H1 (cell line): Measurements from ENCODE around the gene MGAT5. TPM values are rescaled to one million over a fixed set of nuclear protein-coding genes. Genes with fewer than 3 reads are reported as not detected.

Experiments used
- CTCF ChIA-PET: fragments of 300-600 bp; sonication (Branson Sonifier 250); formaldehyde crosslinking; loops from one replicate; lab custom pipeline; 2021; ENCODE audit not compliant: partially characterized antibody; lab: Charles Lee
- POLR2A ChIA-PET: fragments of 300-600 bp; sonication (Branson Sonifier 250); formaldehyde crosslinking; loops from one replicate; lab custom pipeline; 2021; ENCODE audit warnings: inconsistent platforms; ENCODE audit not compliant: partially characterized antibody; lab: Charles Lee
- DNase-seq, 2 experiments: peaks; one replicate each; pipeline versions ENCODE4 v3.0.0 to v3.0.0-alpha.2; 2010 to 2022; ENCODE audit warnings: low spot score in 2 of 2, low read depth in 1 of 2, mixed read lengths in 1 of 2
- FAIRE-seq: peaks from 2 replicates; lab custom pipeline; 2011; peaks lifted over from hg19 to GRCh38; lab: Jason Lieb, UNC
- H2AFZ ChIP-seq: 2 replicates; pipeline ENCODE4 v1.8.1; 2012; ENCODE audit warnings: low read length, inconsistent platforms
- H2AK5ac ChIP-seq: 2 replicates; pipeline ENCODE4 v1.6.1; 2013; ENCODE audit warnings: low read depth, low read length
- H2BK120ac ChIP-seq: replicated peaks from 2 replicates; pipeline ENCODE3; 2013; ENCODE audit warnings: low read depth, low read length, inconsistent platforms
- H2BK12ac ChIP-seq: 2 replicates; pipeline ENCODE4 v1.6.1; 2013; ENCODE audit warnings: low read depth, low read length
- H2BK15ac ChIP-seq: 2 replicates; pipeline ENCODE4 v1.6.1; 2013; ENCODE audit warnings: low read length
- H2BK20ac ChIP-seq: 2 replicates; pipeline ENCODE4 v1.6.1; 2013; ENCODE audit warnings: low read length
- H2BK5ac ChIP-seq: 2 replicates; pipeline ENCODE4 v1.6.1; 2013; ENCODE audit warnings: low read depth, low read length
- H3K14ac ChIP-seq: 2 replicates; pipeline ENCODE4 v1.6.1; 2013; ENCODE audit warnings: inconsistent platforms; ENCODE audit not compliant: insufficient read length
- H3K18ac ChIP-seq: 2 replicates; pipeline ENCODE4 v1.6.1; 2013; ENCODE audit warnings: low read length; ENCODE audit errors: extremely low read depth
- H3K23ac ChIP-seq: 2 replicates; pipeline ENCODE4 v1.6.1; 2013; ENCODE audit warnings: inconsistent platforms; ENCODE audit not compliant: insufficient read length
- H3K23me2 ChIP-seq: 2 replicates; pipeline ENCODE4 v1.6.1; 2013; ENCODE audit warnings: low read depth, low read length
- H3K27ac ChIP-seq: 2 replicates; pipeline ENCODE4 v1.6.1; 2011; ENCODE audit warnings: low read depth, low read length, inconsistent platforms
- H3K27me3 ChIP-seq, 4 experiments: replicated peaks in 1 of 4; 1 replicate in 1 of 4; 2 replicates in 3 of 4; pipeline versions ENCODE4 v1.6.1 to v1.8.1; 2011 to 2013; ENCODE audit warnings: low read length in 3 of 4, mild to moderate bottlenecking in 3 of 4, inconsistent platforms in 2 of 4, mixed read lengths in 2 of 4, moderate library complexity in 1 of 4; ENCODE audit not compliant: control insufficient read depth in 3 of 4, insufficient read depth in 3 of 4; ENCODE audit errors: extremely low read depth in 1 of 4
- H3K36me3 ChIP-seq, 4 experiments: 2 replicates each; pipeline versions ENCODE4 v1.6.1 to v1.8.1; 2011 to 2013; ENCODE audit warnings: mild to moderate bottlenecking in 4 of 4, low read length in 3 of 4, moderate library complexity in 2 of 4, control low read depth in 1 of 4, inconsistent platforms in 1 of 4; ENCODE audit not compliant: insufficient read depth in 4 of 4, control insufficient read depth in 2 of 4
- H3K4ac ChIP-seq: replicated peaks from 2 replicates; pipeline ENCODE3; 2013; ENCODE audit warnings: low read length, low read depth, mixed read lengths, inconsistent platforms; ENCODE audit not compliant: insufficient read length
- H3K4me1 ChIP-seq, 4 experiments: replicated peaks in 1 of 4; 1 replicate in 1 of 4; 2 replicates in 3 of 4; pipeline versions ENCODE4 v1.6.1 to v1.8.1; 2011 to 2013; ENCODE audit warnings: low read length in 3 of 4, inconsistent platforms in 2 of 4, mixed read lengths in 1 of 4; ENCODE audit not compliant: insufficient read depth in 4 of 4, control insufficient read depth in 3 of 4
- H3K4me2 ChIP-seq, 2 experiments: 2 replicates each; pipeline versions ENCODE4 v1.6.1 to v1.8.1; 2011 to 2013; ENCODE audit warnings: low read depth in 2 of 2, low read length in 2 of 2, control low read depth in 1 of 2, inconsistent platforms in 1 of 2, mild to moderate bottlenecking in 1 of 2; ENCODE audit not compliant: insufficient read depth in 1 of 2
- H3K4me3 ChIP-seq, 4 experiments: fragments of 200-600, 300-600 bp in 1 of 4; sonication (generic), shearing (Covaris generic), sonication (Bioruptor Twin) in 1 of 4; 2 replicates each; pipeline versions ENCODE4 v1.5.1 to v1.8.1; 2011 to 2016; ENCODE audit warnings: low read length in 4 of 4, low read depth in 3 of 4, control low read depth in 2 of 4, inconsistent platforms in 2 of 4, mild to moderate bottlenecking in 2 of 4, mixed read lengths in 1 of 4, moderate library complexity in 1 of 4; ENCODE audit not compliant: insufficient read depth in 2 of 4; ENCODE audit errors: extremely low read depth in 1 of 4
- H3K56ac ChIP-seq: replicated peaks from 2 replicates; pipeline ENCODE3; 2013; ENCODE audit warnings: low read depth, mild to moderate bottlenecking, mixed read lengths, low read length, inconsistent platforms; ENCODE audit not compliant: insufficient read length
- H3K79me1 ChIP-seq: 2 replicates; pipeline ENCODE4 v1.6.1; 2013; ENCODE audit warnings: low read depth, low read length, control low read depth
- H3K79me2 ChIP-seq, 2 experiments: 2 replicates each; pipeline versions ENCODE4 v1.6.1 to v1.8.1; 2012 to 2013; ENCODE audit warnings: low read length in 2 of 2, mild to moderate bottlenecking in 2 of 2, inconsistent platforms in 1 of 2; ENCODE audit not compliant: insufficient read depth in 2 of 2, control insufficient read depth in 1 of 2
- H3K9ac ChIP-seq, 4 experiments: replicated peaks in 1 of 4; 1 replicate in 1 of 4; 2 replicates in 3 of 4; pipeline versions ENCODE4 v1.6.1 to v1.8.1; 2011 to 2013; ENCODE audit warnings: low read depth in 3 of 4, low read length in 3 of 4, control low read depth in 2 of 4, mild to moderate bottlenecking in 2 of 4, moderate library complexity in 2 of 4, inconsistent platforms in 1 of 4; ENCODE audit errors: extremely low read depth in 1 of 4
- H3K9me3 ChIP-seq, 2 experiments: 2 replicates each; pipeline versions ENCODE4 v1.6.1 to v1.8.1; 2012 to 2013; ENCODE audit warnings: mild to moderate bottlenecking in 2 of 2, moderate library complexity in 2 of 2, control low read depth in 1 of 2, inconsistent platforms in 1 of 2, low read depth in 1 of 2, low read length in 1 of 2, mixed read lengths in 1 of 2; ENCODE audit not compliant: insufficient read depth in 2 of 2
- H4K20me1 ChIP-seq, 2 experiments: replicated peaks in 1 of 2; 2 replicates each; pipeline versions ENCODE3 to v1.8.1; 2011 to 2013; ENCODE audit warnings: inconsistent platforms in 2 of 2, low read length in 2 of 2, mild to moderate bottlenecking in 1 of 2; ENCODE audit not compliant: insufficient read depth in 2 of 2, control insufficient read depth in 1 of 2
- H4K5ac ChIP-seq: 2 replicates; pipeline ENCODE4 v1.6.1; 2013; ENCODE audit warnings: low read length, low read depth, mixed read lengths, inconsistent platforms; ENCODE audit not compliant: insufficient read length
- H4K8ac ChIP-seq: 2 replicates; pipeline ENCODE4 v1.8.0; 2013; ENCODE audit warnings: mild to moderate bottlenecking, moderate library complexity, low read length, inconsistent platforms; ENCODE audit not compliant: insufficient read depth; ENCODE audit errors: extremely low read depth
- H4K91ac ChIP-seq: replicated peaks from 2 replicates; pipeline ENCODE3; 2013; ENCODE audit warnings: low read length, mixed read lengths, inconsistent platforms; ENCODE audit not compliant: insufficient read length
- CTCF ChIP-seq, 3 experiments: IDR thresholded peaks; 1 replicate in 2 of 3; 2 replicates in 1 of 3; pipeline versions ENCODE4 v1.5.1 to v1.6.1; 2011; ENCODE audit warnings: low read length in 3 of 3, mild to moderate bottlenecking in 3 of 3, inconsistent platforms in 2 of 3, low read depth in 1 of 3, moderate library complexity in 1 of 3; ENCODE audit not compliant: insufficient read depth in 1 of 3; ENCODE audit errors: control extremely low read depth in 1 of 3
- FOSL1 ChIP-seq: IDR thresholded peaks from 2 replicates; pipeline ENCODE4 v1.6.1; 2011; ENCODE audit warnings: mild to moderate bottlenecking, low read depth, low read length, moderate library complexity; ENCODE audit not compliant: insufficient read depth
- MAFK ChIP-seq: IDR thresholded peaks from 2 replicates; pipeline ENCODE4 v1.6.1; 2012; ENCODE audit warnings: low read depth, mild to moderate bottlenecking, improper control_type of control experiment, low read length
- RAD21 ChIP-seq, 2 experiments: IDR thresholded peaks in 1 of 2; conservative IDR thresholded peaks in 1 of 2; 2 replicates each; pipeline ENCODE4 v1.6.1; 2011; ENCODE audit warnings: low read depth in 2 of 2, low read length in 2 of 2, improper control_type of control experiment in 1 of 2, inconsistent platforms in 1 of 2, mild to moderate bottlenecking in 1 of 2, moderate library complexity in 1 of 2
- SIX5 ChIP-seq: IDR thresholded peaks from 2 replicates; pipeline ENCODE4 v1.6.1; 2011; ENCODE audit warnings: mild to moderate bottlenecking, low read depth, low read length
- ZNF274 ChIP-seq: IDR thresholded peaks from 2 replicates; pipeline ENCODE4 v1.7.0; 2012; ENCODE audit warnings: low read length, borderline replicate concordance; ENCODE audit errors: extremely low read depth
- WGBS, 2 experiments: shearing (Covaris generic) in 1 of 2; methylation state at CpG; one replicate each; pipeline versions ENCODE4 v1.1.6 to v1.1.7; 2013 to 2015; ENCODE audit warnings: low lambda C conversion rate in 2 of 2, mixed read lengths in 2 of 2, inconsistent platforms in 1 of 2, low coverage in 1 of 2, missing lambda C conversion rate in 1 of 2; ENCODE audit not compliant: insufficient replicate concordance in 2 of 2, insufficient coverage in 1 of 2, insufficient read length in 1 of 2; ENCODE audit errors: extremely low coverage in 1 of 2, missing lambda C conversion rate in 1 of 2; 5-methylcytosine and 5-hydroxymethylcytosine counted together
- polyA plus RNA-seq, 7 experiments: library from polyadenylated mRNA; depleted of rRNA in 3 of 7; stranded (reverse) in 5 of 7; unstranded in 2 of 7; fragments of >200 nt in 5 of 7; fragments of 200-250 nt in 2 of 7; gene quantifications; 1 replicate in 5 of 7; 2 replicates in 1 of 7; 4 replicates in 1 of 7; pipeline versions ENCODE4 v1.2.1 to v1.2.3, GENCODE V29; 2011 to 2013; ENCODE audit warnings: missing spikeins in 2 of 7, mixed read lengths in 2 of 7
- total RNA-seq: library from RNA; stranded (reverse); fragmentation: NEBNext Ultra II Directional; extraction: Animal tissue kit (Norgen Biotek cat#: 25700); gene quantifications from 2 replicates; pipeline ENCODE4 v1.2.1, GENCODE V29; 2021

Gene MGAT5
- total and polyA plus RNA-seq, 2 of the 8 experiments (the other 6 are each of a cell fraction or from before 2014, with no cell fraction given), result 11.2 to 49.2 TPM

GRCh38 chr2:134466141-134466540 is 212.3 kb downstream of the MGAT5 start:
- H3K14ac ChIP-seq, result no peak overlapping the region
- no peaks in the 10 kb centered on the region; a peak in 1 of 7 replicates for H3K4me1 ChIP-seq
- CTCF ChIA-PET, result interaction anchor here (0.6 to 3.6 kb wide), 9 partner anchors 15 to 435 kb away, joined by 3 to 31 read pairs (median 5); no protein-coding TSS in a partner anchor
- H2AFZ ChIP-seq, result no peak overlapping the region
- POLR2A ChIA-PET, result no interaction called here
- no peak overlapping the region for H3K27ac ChIP-seq
- no peak overlapping the region for H3K9ac ChIP-seq
- H2BK12ac ChIP-seq, result no peak overlapping the region
- H4K8ac ChIP-seq, result no peak overlapping the region; the same call in 1 of the 2 replicates
- no peak overlapping the region for H2BK20ac ChIP-seq
- no peaks in the 10 kb centered on the region for H3K9me3 ChIP-seq
- no peaks in the 10 kb centered on the region for H3K27me3 ChIP-seq
- TF ChIP-seq MAFK, result no peak
- no peak for TF ChIP-seq FOSL1
- TF ChIP-seq CTCF (IDR thresholded peaks at IDR 0.05; ENCODE audit: control extremely low read depth in 1 of 3, insufficient read depth in 1 of 3, low read depth in 1 of 3, low read length in 3 of 3), result peak; percentile 34 to 71 (median 69)
- TF ChIP-seq SIX5, result no peak
- peak; percentile 71 to 80 for TF ChIP-seq RAD21 (IDR thresholded peaks at IDR 0.05 in 1 of 2, conservative IDR thresholded peaks at IDR 0.05 in 1 of 2; ENCODE audit: low read depth in 2 of 2, low read length in 2 of 2)
- no peak for TF ChIP-seq ZNF274
- no peaks in the 10 kb centered on the region for H3K36me3 ChIP-seq
- H3K79me2 ChIP-seq, result no peaks in the 10 kb centered on the region
- no peaks in the 10 kb centered on the region for H3K23me2 ChIP-seq
- H3K79me1 ChIP-seq, result no peaks in the 10 kb centered on the region
- no peaks in the 10 kb centered on the region for H4K20me1 ChIP-seq
- H2BK5ac ChIP-seq, result no peak overlapping the region
- no peak overlapping the region for H4K91ac ChIP-seq
- no peak overlapping the region for H3K56ac ChIP-seq
- H2AK5ac ChIP-seq, result no peak overlapping the region
- no peak overlapping the region for H3K4me3 ChIP-seq
- DNase-seq (peak in 1 of 2 experiments; percentile 68), FAIRE-seq (peak; percentile 90)
- 78% methylated on average over 3 of the region's 3 CpGs; no CpG with 5 or more reads in 1 of the 2 experiments for WGBS, 2 experiments
- H3K23ac ChIP-seq, result no peak overlapping the region
- H2BK15ac ChIP-seq, result no peak overlapping the region
- no peak overlapping the region for H3K18ac ChIP-seq
- no peak overlapping the region for H2BK120ac ChIP-seq
- no peak overlapping the region for H4K5ac ChIP-seq
- no peak overlapping the region for H3K4me2 ChIP-seq
- H3K4ac ChIP-seq, result no peak overlapping the region
